Gastroesophageal sphincter (tissue), 4 donors: Measurements from ENCODE around the gene PSMD8. TPM values are rescaled to one million over a fixed set of nuclear protein-coding genes. Genes with fewer than 3 reads are reported as not detected.

Experiments
- ATAC-seq: fragments of 150-250 bp; one replicate; pipeline ENCODE4 v1.9.1; 2016; ENCODE audit warnings: mild to moderate bottlenecking, moderate library complexity
- H3K27ac ChIP-seq, 4 donors: fragments of 200-600 bp; sonication (generic) in 3 of 4; 1 replicate in 3 of 4; 2 replicates in 1 of 4; pipeline ENCODE4 v1.5.1; 2016 to 2019
- H3K27me3 ChIP-seq: fragments of 200-600 bp; sonication (generic); one replicate; pipeline ENCODE4 v1.5.1; 2019
- H3K36me3 ChIP-seq, 2 donors: fragments of 200-600 bp; sonication (generic); one replicate each; pipeline ENCODE4 v1.5.1; 2019; ENCODE audit warnings: control low read depth in 1 of 2
- H3K4me1 ChIP-seq, 3 donors: fragments of 200-600 bp; sonication (generic); 1 replicate in 2 of 3; 2 replicates in 1 of 3; pipeline ENCODE4 v1.5.1; 2016 to 2019; ENCODE audit warnings: control low read depth in 2 of 3
- H3K4me3 ChIP-seq, 2 donors: fragments of 200-600 bp; sonication (generic); one replicate each; pipeline ENCODE4 v1.5.1; 2019; ENCODE audit warnings: mild to moderate bottlenecking in 1 of 2, moderate library complexity in 1 of 2
- H3K9me3 ChIP-seq, 3 donors: fragments of 200-600 bp; sonication (generic); one replicate each; pipeline ENCODE4 v1.5.1; 2017 to 2019; ENCODE audit warnings: control low read depth in 2 of 3
- CTCF ChIP-seq, 4 experiments: fragments of 200-600 bp in 2 of 4; fragments of 450-650 bp in 2 of 4; sonication (generic) in 1 of 4; IDR thresholded peaks; one replicate each; pipeline ENCODE4 v1.5.1; 2017 to 2019; ENCODE audit warnings: antibody characterized with exemption in 4 of 4, mild to moderate bottlenecking in 2 of 4, moderate library complexity in 2 of 4
- EP300 ChIP-seq: sonication (generic); formaldehyde crosslinking; IDR thresholded peaks from one replicate; pipeline ENCODE4 v1.6.1; 2017; ENCODE audit warnings: antibody characterized with exemption, mild to moderate bottlenecking
- POLR2A ChIP-seq, 2 donors: fragments of 450-650 bp; IDR thresholded peaks; one replicate each; pipeline ENCODE4 v1.6.1; 2017; ENCODE audit warnings: antibody characterized with exemption in 2 of 2, mild to moderate bottlenecking in 2 of 2, moderate library complexity in 1 of 2
- POLR2AphosphoS5 ChIP-seq: sonication (generic); formaldehyde crosslinking; IDR thresholded peaks from one replicate; pipeline ENCODE4 v1.6.1; 2017; ENCODE audit warnings: antibody characterized with exemption
- WGBS, 2 donors: methylation state at CpG; one replicate each; pipeline ENCODE4 v1.1.5; 2018; ENCODE audit warnings: low coverage in 1 of 2; 5-methylcytosine and 5-hydroxymethylcytosine counted together
- total RNA-seq, 4 donors: library from RNA; depleted of rRNA; stranded (reverse); fragments of >200 nt; gene quantifications; one replicate each; pipeline ENCODE4 v1.1.0, GENCODE V29; 2016

PSMD8 gene
- total RNA-seq, 4 donors from 2014 or later: 161 to 208 (median 171) TPM

- no peaks in the 10 kb centered on the region for H3K36me3 ChIP-seq
- H3K27me3 ChIP-seq: peaks cover 36% of the 10 kb centered on the region
- H3K27ac ChIP-seq: no peak overlapping the region
- peaks cover 0 to 9% (median under 1%) of the 10 kb centered on the region in 3 donors for H3K4me1 ChIP-seq
- TF ChIP-seq CTCF (IDR thresholded peaks at IDR 0.05): no peak
- no peak for TF ChIP-seq EP300
- no peak overlapping the region for H3K4me3 ChIP-seq
- H3K9me3 ChIP-seq: no peaks in the 10 kb centered on the region
- WGBS, 2 donors: 60 to 61% methylated on average over 5 to 6 of the region's 12 CpGs
- ATAC-seq: no peak
Observed at GRCh38 chr19:38370299-38370698, 4.1 kb upstream of the PSMD8 start.

- no peaks in the 10 kb centered on the region for H3K9me3 ChIP-seq
- no peak overlapping the region for H3K27ac ChIP-seq
- TF ChIP-seq POLR2AphosphoS5 (no peak), CTCF (IDR thresholded peaks at IDR 0.05) (no peak), EP300 (no peak), POLR2A (IDR thresholded peaks at IDR 0.05) (no peak)
- H3K27me3 ChIP-seq: peaks cover 30% of the 10 kb centered on the region
- ATAC-seq: no peak
- H3K4me3 ChIP-seq: no peak overlapping the region
- 75 to 84% methylated on average over 5 to 6 of the region's 6 CpGs for WGBS, 2 donors
- peaks cover 7 to 17% (median 8%) of the 10 kb centered on the region in 3 donors for H3K4me1 ChIP-seq
- peaks cover 0 to 2% of the 10 kb centered on the region in 2 donors for H3K36me3 ChIP-seq
Observed at GRCh38 chr19:38371081-38371480, 3.3 kb upstream of the PSMD8 start.

- TF ChIP-seq EP300 (no peak), POLR2A (IDR thresholded peaks at IDR 0.05) (no peak), CTCF (IDR thresholded peaks at IDR 0.05) (no peak), POLR2AphosphoS5 (no peak)
- no peak for ATAC-seq
- H3K27me3 ChIP-seq: peaks cover 5% of the 10 kb centered on the region
- H3K36me3 ChIP-seq: peaks cover 0 to 28% of the 10 kb centered on the region in 2 donors
- WGBS, 2 donors: 61% methylated on average over 6 of the region's 6 CpGs; no CpG with 5 or more reads in 1 of the 2 donors
- peak overlapping the region; percentile 12 to 92 for H3K4me3 ChIP-seq
- peaks cover 8 to 32% (median 16%) of the 10 kb centered on the region in 3 donors for H3K4me1 ChIP-seq
- H3K27ac ChIP-seq: peak overlapping the region; percentile 23 to 93 (median 90)
- no peaks in the 10 kb centered on the region for H3K9me3 ChIP-seq
Observed at GRCh38 chr19:38373907-38374331, 452 bp upstream of the PSMD8 start.

GRCh38 chr19:38375098-38375493, 725 bp downstream of the PSMD8 start:
- WGBS, 2 donors: 0% methylated on average over 1 to 12 of the region's 18 CpGs
- H3K4me3 ChIP-seq: peak overlapping the region; percentile 73 to 92

More at GRCh38 chr19:38375098-38375493, 725 bp downstream of the PSMD8 start:
- TF ChIP-seq CTCF (IDR thresholded peaks at IDR 0.05) (no peak), POLR2A (IDR thresholded peaks at IDR 0.05) (no peak), POLR2AphosphoS5 (no peak), EP300 (no peak)
- Histone ChIP-seq H3K27ac (peak overlapping the region; percentile 57 to 93 (median 90)), H3K27me3 (peaks cover 1% of the 10 kb centered on the region), H3K9me3 (no peaks in the 10 kb centered on the region), H3K36me3 (peaks cover 0 to 40% of the 10 kb centered on the region in 2 donors), H3K4me1 (peaks cover 8 to 32% (median 16%) of the 10 kb centered on the region in 3 donors)
- no peak for ATAC-seq
